T-helper 1 cell treated with Interleukin-12 subunit alpha and Interleukin-12 subunit beta and Interleukin-4 antibody, amounts not matched to agents 30 μg/mL and 1 μg/mL, for 36 hours (primary cell): ENCODE data around the gene TCFL5.

Experiments used
- H3K27ac Mint-ChIP-seq: one replicate; pipeline ENCODE4 v1.8.0; 2021; ENCODE audit warnings: mild to moderate bottlenecking, mixed read lengths
- H3K27me3 Mint-ChIP-seq: one replicate; pipeline ENCODE4 v1.8.0; 2021; ENCODE audit warnings: low read depth, mixed read lengths
- H3K36me3 Mint-ChIP-seq: one replicate; pipeline ENCODE4 v1.8.0; 2021; ENCODE audit warnings: low read depth, mixed read lengths
- H3K4me1 Mint-ChIP-seq: one replicate; pipeline ENCODE4 v1.8.0; 2021; ENCODE audit warnings: low read depth, mixed read lengths
- H3K4me3 Mint-ChIP-seq: one replicate; pipeline ENCODE4 v1.8.0; 2021; ENCODE audit warnings: mild to moderate bottlenecking, moderate library complexity, mixed read lengths
- H3K9me3 Mint-ChIP-seq: one replicate; pipeline ENCODE4 v1.8.0; 2021; ENCODE audit warnings: mixed read lengths

TCFL5 gene

GRCh38 chr20:62806383-62807050 is 55.1 kb downstream of the TCFL5 start:
- no peak overlapping the region for H3K27ac Mint-ChIP-seq
- peak overlapping the region; percentile 82 for H3K4me3 Mint-ChIP-seq
- no peaks in the 10 kb centered on the region for H3K27me3 Mint-ChIP-seq
- no peaks in the 10 kb centered on the region for H3K9me3 Mint-ChIP-seq
- peaks cover 16% of the 10 kb centered on the region for H3K4me1 Mint-ChIP-seq
- peaks cover 8% of the 10 kb centered on the region for H3K36me3 Mint-ChIP-seq

- Mint-ChIP-seq H3K36me3 (peaks cover 8% of the 10 kb centered on the region), H3K27ac (peak overlapping the region; percentile 31)
These were observed 55.8 kb downstream of the TCFL5 start for GRCh38 chr20:62805711-62806382.

GRCh38 chr20:62805155-62805710 is 56.4 kb downstream of the TCFL5 start:
- H3K9me3 Mint-ChIP-seq: no peaks in the 10 kb centered on the region
- H3K4me3 Mint-ChIP-seq: peak overlapping the region; percentile 82
- no peaks in the 10 kb centered on the region for H3K27me3 Mint-ChIP-seq
- H3K4me1 Mint-ChIP-seq: peaks cover 16% of the 10 kb centered on the region
- H3K27ac Mint-ChIP-seq: no peak overlapping the region
- H3K36me3 Mint-ChIP-seq: peaks cover 10% of the 10 kb centered on the region

More at GRCh38 chr20:62805711-62806382, 55.8 kb downstream of the TCFL5 start:
- Mint-ChIP-seq H3K27me3 (no peaks in the 10 kb centered on the region), H3K4me3 (peak overlapping the region; percentile 82), H3K9me3 (no peaks in the 10 kb centered on the region), H3K4me1 (peaks cover 16% of the 10 kb centered on the region)

- no peaks in the 10 kb centered on the region for H3K9me3 Mint-ChIP-seq
- peaks cover 11% of the 10 kb centered on the region for H3K36me3 Mint-ChIP-seq
- peaks cover 16% of the 10 kb centered on the region for H3K4me1 Mint-ChIP-seq
- peak within 1 kb of the TSS; percentile 92 for H3K4me3 Mint-ChIP-seq
- peak within 1 kb of the TSS; percentile 89 for H3K27ac Mint-ChIP-seq
- H3K27me3 Mint-ChIP-seq: no peaks in the 10 kb centered on the region
These were observed 56.9 kb downstream of the TCFL5 start, which contains the start of gene OGFR for GRCh38 chr20:62804627-62805154. OGFR (plus strand) TSS chr20:62804835; CDS start chr20:62804860, 25 bp downstream.

GRCh38 chr20:62804021-62804626 is 57.5 kb downstream of the TCFL5 start:
- H3K27ac Mint-ChIP-seq: peak overlapping the region; percentile 86
- H3K9me3 Mint-ChIP-seq: no peaks in the 10 kb centered on the region
- H3K4me3 Mint-ChIP-seq: peak overlapping the region; percentile 92
- no peaks in the 10 kb centered on the region for H3K27me3 Mint-ChIP-seq
- peaks cover 13% of the 10 kb centered on the region for H3K36me3 Mint-ChIP-seq
- peaks cover 16% of the 10 kb centered on the region for H3K4me1 Mint-ChIP-seq

GRCh38 chr20:62802026-62802712 is 59.5 kb downstream of the TCFL5 start:
- peaks cover 18% of the 10 kb centered on the region for H3K4me1 Mint-ChIP-seq
- no peak overlapping the region for H3K4me3 Mint-ChIP-seq
- no peak overlapping the region for H3K27ac Mint-ChIP-seq
- no peaks in the 10 kb centered on the region for H3K27me3 Mint-ChIP-seq
- H3K9me3 Mint-ChIP-seq: no peaks in the 10 kb centered on the region
- peaks cover 18% of the 10 kb centered on the region for H3K36me3 Mint-ChIP-seq

- Mint-ChIP-seq H3K4me1 (peaks cover 15% of the 10 kb centered on the region), H3K9me3 (no peaks in the 10 kb centered on the region), H3K4me3 (no peak overlapping the region), H3K36me3 (peaks cover 18% of the 10 kb centered on the region), H3K27me3 (no peaks in the 10 kb centered on the region), H3K27ac (no peak overlapping the region)
These were observed 60.2 kb downstream of the TCFL5 start for GRCh38 chr20:62801284-62802010.

GRCh38 chr20:62800314-62801259 is 61.0 kb downstream of the TCFL5 start:
- H3K27me3 Mint-ChIP-seq: no peaks in the 10 kb centered on the region
- H3K9me3 Mint-ChIP-seq: no peaks in the 10 kb centered on the region
- H3K4me3 Mint-ChIP-seq: no peak overlapping the region
- no peak overlapping the region for H3K27ac Mint-ChIP-seq
- peaks cover 15% of the 10 kb centered on the region for H3K4me1 Mint-ChIP-seq
- H3K36me3 Mint-ChIP-seq: peaks cover 18% of the 10 kb centered on the region

- no peaks in the 10 kb centered on the region for H3K27me3 Mint-ChIP-seq
- no peak overlapping the region for H3K27ac Mint-ChIP-seq
- peaks cover 15% of the 10 kb centered on the region for H3K4me1 Mint-ChIP-seq
- H3K4me3 Mint-ChIP-seq: no peak overlapping the region
- H3K36me3 Mint-ChIP-seq: peaks cover 18% of the 10 kb centered on the region
- H3K9me3 Mint-ChIP-seq: no peaks in the 10 kb centered on the region
These were observed 61.7 kb downstream of the TCFL5 start for GRCh38 chr20:62799873-62800272.

GRCh38 chr20:62799459-62799858 is 62.2 kb downstream of the TCFL5 start:
- H3K9me3 Mint-ChIP-seq: no peaks in the 10 kb centered on the region
- no peak overlapping the region for H3K4me3 Mint-ChIP-seq
- no peaks in the 10 kb centered on the region for H3K27me3 Mint-ChIP-seq
- peaks cover 15% of the 10 kb centered on the region for H3K4me1 Mint-ChIP-seq
- H3K27ac Mint-ChIP-seq: no peak overlapping the region
- peaks cover 17% of the 10 kb centered on the region for H3K36me3 Mint-ChIP-seq

GRCh38 chr20:62799036-62799435 is 62.6 kb downstream of the TCFL5 start:
- Mint-ChIP-seq H3K4me1 (peaks cover 13% of the 10 kb centered on the region), H3K27me3 (no peaks in the 10 kb centered on the region), H3K36me3 (peaks cover 16% of the 10 kb centered on the region), H3K27ac (no peak overlapping the region), H3K4me3 (no peak overlapping the region), H3K9me3 (no peaks in the 10 kb centered on the region)

- Mint-ChIP-seq H3K27me3 (no peaks in the 10 kb centered on the region), H3K36me3 (peaks cover 15% of the 10 kb centered on the region), H3K9me3 (no peaks in the 10 kb centered on the region), H3K27ac (peak overlapping the region; percentile 86), H3K4me3 (peak overlapping the region; percentile 75), H3K4me1 (peaks cover 16% of the 10 kb centered on the region)
These were observed 63.7 kb downstream of the TCFL5 start for GRCh38 chr20:62797671-62798532.
